GM08714 (cell line): ENCODE results near the gene TMEM129.
A peak's percentile ranks its signal among the peaks of the same experiment; 100 is the strongest.

Experiments used
- H3K4me3 ChIP-seq: fragments of 200-500 bp; sonication (Bioruptor generic); 2 replicates; pipeline ENCODE4 v1.5.1; 2014; ENCODE audit warnings: mild to moderate bottlenecking, low read length, inconsistent platforms
- ZNF274 ChIP-seq: IDR thresholded peaks from 2 replicates; pipeline ENCODE4 v1.6.1; 2012; ENCODE audit warnings: mild to moderate bottlenecking, low read depth, low read length

The TMEM129 gene

DNA sequence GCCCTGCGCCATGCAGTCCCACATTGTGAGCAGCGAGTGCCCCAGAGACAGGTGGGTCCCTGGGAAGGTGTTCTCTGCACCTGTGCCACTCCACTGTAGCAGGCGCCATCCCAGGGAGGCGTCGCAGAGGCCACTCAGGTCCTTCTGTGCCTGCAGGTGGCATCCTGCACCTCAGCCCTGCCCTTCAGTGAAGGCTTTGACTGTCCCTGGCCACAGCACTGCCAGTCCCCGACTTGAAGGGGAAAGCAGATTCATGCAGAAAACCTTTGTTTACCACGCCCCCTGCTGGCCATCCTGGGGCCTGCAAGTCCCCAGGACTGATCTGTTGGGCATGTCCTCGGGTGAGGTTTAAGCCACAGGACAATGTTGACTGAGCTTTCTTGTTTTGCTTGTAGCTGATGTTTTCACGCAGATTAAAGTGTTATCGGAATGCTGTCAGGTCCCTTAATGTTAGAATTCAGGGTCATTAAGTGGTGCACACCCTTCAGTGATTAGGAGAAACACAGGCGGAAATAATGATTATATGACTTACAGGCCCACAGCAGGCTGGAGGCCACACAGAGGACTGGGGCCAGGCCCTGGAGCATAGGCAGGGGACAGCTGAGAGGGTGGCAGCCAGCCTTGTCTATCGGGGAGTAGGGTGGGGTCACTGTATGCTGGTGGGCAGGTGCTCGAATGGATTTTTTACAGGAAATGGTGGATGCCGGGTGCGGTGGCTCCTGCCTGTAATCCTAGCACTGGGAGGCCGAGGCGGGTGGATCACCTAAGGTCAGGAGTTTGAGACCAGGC lies 5.2 kb upstream of the TMEM129 start:
- H3K4me3 ChIP-seq = no peak overlapping the region

DNA sequence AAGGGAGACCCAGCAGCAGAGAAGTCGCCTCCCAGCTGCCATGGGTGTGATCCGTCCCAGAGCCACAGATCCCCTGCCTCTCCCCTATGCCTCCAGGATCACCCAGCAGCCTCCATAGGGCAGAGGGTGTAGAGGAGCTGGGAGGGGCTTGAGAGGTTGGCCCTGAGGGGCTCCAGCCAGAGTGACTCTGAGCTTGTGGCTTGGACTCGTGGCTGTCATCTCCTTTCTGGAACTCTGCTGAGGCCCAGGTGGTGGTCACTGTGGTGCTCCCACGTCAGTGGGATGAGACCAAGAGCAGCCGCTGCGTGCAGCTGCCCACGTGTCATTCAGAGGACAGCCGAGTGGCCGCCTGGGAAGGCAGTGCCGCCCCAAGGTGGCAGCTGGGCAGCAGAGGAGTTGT lies 4.4 kb upstream of the TMEM129 start:
- H3K4me3 ChIP-seq = no peak overlapping the region
- TF ChIP-seq ZNF274 = no peak

More for the DNA sequence above, 5.2 kb upstream of the TMEM129 start:
- TF ChIP-seq ZNF274 = no peak

DNA sequence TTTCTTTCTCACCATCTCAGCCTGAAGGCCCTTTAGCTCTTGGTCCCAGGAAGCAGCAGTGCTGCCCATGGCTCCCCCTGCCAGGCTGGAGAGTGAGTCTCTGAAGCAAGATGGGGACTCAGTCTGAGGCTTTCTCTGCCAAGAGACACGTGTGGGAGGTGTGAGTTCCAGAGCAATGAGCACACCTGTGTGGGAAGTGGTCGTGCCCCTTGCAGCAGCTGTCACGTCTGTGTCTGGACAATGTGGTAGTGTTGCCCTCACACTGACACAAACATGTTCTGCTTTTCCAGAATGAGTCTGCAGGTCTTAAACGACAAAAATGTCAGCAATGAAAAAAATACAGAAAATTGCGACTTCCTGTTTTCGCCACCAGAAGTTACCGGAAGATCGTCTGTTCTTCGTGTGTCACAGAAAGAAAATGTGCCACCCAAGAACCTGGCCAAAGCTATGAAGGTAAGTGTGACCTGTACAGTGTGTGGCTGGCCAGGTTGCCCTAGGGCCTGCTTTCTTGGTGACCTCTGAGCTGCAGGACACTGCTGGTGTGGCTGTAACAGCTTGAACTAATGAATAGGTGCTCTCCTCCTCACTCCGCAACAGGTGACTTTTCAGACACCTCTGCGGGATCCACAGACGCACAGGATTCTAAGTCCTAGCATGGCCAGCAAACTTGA lies 2.1 kb upstream of the TMEM129 start:
- TF ChIP-seq ZNF274 = no peak
- peak overlapping the region; percentile 83; the same call in 1 of the 2 replicates for H3K4me3 ChIP-seq

DNA sequence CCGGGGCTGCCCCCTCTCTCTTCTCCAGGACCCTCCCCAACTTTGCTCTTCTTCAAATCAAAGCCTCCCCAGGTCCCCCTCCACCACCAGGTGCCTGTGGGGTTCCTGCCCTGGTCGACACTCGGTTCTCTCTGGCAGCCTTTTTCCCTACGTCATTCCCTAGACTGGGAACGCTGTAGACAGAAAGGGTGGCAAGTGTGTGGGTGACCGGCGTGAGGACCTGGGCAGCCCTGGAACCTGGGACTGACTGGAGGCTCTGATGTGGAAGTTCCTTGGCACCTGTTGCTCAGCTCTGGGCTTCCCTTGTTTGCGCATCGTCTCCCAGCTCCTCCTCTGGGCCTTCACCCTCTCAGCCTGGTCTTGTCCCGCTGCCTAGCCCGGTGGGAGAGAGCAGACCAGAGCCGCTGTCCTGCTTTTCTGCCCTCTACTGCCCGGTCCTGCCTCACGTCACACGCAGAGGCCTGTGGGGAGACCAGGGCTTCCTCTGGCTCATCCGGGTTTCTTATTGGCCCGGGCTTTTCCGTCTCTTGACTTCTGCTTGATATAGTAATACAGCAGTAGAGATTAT lies 1.5 kb upstream of the TMEM129 start:
- TF ChIP-seq ZNF274 = no peak
- peak overlapping the region; percentile 83 for H3K4me3 ChIP-seq

DNA sequence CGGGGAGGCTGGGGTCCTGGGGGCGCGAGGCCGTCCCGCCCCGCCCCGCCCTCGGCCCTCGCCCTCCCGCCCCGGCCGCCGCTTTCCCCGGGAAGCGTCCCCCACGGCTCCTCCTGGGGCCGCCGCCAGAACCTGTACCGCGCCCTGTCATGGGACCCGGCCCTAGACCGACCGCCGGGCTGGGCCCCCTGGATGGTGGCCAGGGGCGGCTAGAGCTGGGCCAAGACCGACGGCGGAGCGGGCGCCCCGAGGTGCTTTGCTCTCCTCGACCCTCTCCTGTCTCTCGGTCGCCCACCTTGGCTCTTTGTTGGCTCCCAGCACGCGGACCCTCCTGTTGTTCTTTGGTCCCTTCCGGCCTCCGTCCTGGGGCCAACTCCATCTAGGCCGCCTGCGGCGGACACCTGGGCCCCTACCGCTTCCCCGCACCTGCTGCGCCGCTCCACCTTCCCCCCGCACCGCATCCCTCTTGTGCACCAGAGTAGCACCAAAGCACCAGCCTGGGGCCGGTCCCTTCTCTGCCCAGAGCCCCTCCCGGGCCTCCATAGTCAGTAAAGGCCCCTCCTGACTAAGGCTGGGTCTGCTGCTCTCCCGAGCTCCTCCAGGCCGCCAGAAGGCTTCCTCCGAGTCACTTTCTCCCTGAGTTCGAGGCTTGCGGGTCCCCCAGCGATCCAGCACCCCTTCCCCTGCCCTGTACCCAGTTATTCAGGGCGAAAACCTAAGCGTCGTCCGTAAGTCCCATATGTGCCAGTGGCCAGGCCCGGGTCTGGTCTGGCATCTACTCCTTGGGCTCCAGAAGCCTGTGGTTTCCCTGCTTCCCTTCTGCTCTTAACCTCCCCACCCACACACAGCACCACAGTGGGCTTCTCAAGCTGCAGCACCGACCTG lies 785 bp upstream of the TMEM129 start:
- no peak for TF ChIP-seq ZNF274
- H3K4me3 ChIP-seq = peak overlapping the region; percentile 83

DNA sequence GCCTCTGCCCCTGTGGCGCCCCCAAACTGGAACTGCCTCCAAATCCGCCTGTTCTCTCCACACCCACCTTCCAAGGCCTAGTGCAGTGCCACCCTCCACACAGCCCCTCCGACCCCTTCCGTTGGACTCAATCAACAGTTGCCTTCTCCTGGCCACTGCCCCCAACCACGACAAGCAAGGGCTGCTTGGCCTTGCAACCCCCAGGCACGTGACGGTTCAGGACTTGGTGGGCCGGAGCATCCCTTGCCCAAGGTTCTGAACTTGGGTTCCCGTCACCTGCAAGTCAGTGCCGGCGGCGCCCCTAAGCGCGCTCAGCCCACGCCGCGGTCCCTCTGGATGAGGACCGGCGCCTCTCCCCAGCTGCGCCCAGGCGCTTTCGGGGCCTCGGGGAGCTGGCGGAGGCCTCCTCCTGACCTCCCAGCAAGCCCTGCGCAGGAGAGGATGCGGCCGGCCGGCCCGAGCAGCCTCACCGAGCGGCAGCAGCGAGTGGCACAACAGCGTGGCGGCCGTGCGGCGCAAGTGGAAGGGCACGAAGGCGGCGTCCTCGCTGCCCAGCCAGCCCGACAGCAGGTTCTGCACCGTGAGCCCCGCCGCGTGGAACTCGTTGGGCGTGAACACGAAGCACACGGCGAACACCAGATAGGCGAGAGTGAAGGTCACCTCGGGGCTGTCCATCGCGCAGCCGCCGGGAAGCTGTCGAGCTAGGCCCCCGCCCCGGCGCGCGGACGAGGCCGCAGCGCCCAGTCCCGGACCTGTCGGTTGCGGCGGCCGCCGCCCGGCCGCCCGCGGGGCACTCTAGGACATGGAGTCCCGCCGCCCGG lies 750 bp downstream of the TMEM129 start:
- H3K4me3 ChIP-seq = peak overlapping the region; percentile 77
- no peak for TF ChIP-seq ZNF274

DNA sequence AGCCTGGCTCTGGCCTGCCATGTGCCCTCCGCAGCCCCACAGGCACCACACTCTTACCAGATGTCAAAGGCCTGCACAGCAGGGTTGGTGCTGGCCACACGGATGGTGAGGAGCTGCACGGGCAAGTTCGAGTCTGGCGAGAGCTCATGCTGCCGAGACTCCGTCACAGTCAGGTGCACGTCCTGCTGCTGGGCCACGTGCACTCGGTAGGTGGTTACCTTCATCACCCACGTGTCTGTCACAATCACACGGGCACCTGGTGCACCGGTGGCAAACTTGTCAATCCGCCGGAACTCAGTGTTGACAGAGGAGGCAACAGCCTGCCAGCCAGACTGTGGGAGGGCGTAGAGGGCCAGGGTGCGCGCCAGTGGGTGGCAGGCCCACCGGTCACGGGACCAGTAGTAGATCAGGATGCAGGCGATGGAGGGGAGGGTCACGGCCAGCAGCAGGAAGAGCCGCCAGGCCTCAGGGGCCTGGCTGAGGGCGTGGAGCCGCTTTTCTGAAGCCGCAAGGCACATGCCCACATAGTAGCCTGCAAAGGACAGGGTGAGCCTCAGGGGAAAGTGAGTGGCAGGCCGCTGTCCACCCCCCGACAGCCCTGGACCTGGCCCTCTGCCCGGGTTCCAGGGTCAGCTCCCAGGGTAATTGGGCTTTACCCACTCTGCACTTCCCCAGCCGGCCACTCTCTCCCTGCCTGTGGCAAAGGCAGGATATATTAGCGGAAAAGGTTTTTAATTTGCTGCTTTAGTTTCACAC lies 2.9 kb downstream of the TMEM129 start:
- TF ChIP-seq ZNF274 = no peak
- no peak overlapping the region for H3K4me3 ChIP-seq

DNA sequence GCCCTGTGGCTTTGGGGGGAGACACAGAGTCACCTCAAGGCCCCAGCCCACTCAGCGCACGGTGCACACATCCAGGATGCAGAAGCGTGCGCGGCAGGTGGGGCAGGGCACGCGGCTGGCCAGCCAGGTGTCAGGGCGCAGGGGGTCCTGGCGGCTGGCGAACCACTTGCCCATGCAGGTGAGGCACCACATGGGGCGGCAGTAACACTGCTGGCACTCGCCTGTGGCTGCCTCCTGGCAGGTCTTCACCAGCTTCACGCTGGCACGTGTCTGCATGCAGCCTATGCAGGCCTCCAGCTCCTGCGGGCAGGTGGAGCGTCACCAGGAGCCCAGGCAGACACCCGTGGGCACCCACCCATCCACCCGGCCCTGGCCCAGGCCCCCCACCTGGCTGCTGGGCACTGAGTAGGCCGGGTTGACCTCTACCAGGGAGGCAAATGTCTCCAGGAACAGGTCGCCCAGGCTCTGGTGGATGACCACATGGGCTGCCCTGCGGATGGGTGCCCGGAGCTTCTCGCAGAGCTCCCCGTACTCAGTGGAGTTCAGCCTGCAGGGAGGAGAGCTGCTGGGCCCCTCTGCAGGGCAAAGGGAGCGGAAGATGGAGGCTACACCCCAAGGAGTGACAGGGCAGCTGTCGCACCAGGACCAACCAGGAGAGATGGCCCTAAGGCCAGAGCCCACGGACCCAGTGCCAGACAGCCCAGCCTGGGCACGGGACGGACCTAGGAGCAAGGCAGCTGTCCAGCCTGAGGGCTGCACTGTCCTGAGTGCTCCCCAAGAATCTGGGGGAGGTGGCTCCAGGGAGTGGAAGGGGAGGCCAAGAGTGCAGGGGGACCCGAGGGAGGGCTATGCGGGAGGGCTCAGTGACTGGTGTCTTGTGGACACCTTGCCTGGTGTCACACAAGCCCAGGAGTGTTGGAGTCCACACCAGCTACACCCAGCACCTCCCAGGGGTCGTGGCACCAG lies 3.7 kb downstream of the TMEM129 start:
- no peak overlapping the region for H3K4me3 ChIP-seq
- TF ChIP-seq ZNF274 = no peak

DNA sequence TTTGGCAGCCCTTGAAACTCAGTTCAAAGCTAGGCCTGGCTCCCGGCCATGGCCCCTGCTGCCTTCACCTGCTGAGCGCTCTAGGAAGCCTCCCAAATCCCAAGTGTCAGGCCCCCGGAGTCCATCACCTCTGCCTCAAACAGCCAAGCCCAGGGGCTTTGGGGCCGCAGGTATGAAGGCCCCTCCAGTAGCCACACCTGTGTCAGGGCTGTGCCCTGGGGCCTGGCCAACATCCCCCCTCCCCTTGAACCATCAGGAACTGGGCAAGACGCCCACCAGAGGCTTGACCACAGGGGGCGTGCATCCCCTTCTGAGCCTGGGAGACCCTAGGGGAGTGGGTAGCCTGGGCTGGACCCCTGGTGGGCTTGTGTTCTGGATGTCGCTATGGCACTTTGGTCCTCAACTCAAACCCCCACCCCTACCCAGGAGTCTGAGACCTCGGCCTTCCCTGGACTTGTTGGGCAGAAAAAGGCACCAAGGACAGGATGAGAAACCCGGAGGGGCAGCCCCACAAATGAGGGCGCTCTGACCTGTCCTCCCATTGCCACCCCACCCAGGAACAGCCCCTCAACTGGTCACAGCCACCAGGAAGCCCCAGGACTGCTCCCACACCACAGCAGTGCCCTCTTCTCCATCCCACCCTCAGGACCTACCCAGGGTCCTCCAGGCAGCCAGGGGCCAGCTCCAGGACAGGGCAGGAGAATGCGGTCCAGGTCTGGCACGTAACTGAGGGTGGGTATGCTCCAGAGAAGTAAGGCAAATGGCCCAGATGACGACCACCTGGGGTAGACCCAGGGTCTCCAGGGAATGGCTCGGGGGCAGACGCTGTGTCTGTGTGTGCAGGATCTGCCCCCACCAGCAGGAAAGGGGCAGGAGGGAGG lies 4.8 kb downstream of the TMEM129 start:
- no peak for TF ChIP-seq ZNF274
- no peak overlapping the region for H3K4me3 ChIP-seq

DNA sequence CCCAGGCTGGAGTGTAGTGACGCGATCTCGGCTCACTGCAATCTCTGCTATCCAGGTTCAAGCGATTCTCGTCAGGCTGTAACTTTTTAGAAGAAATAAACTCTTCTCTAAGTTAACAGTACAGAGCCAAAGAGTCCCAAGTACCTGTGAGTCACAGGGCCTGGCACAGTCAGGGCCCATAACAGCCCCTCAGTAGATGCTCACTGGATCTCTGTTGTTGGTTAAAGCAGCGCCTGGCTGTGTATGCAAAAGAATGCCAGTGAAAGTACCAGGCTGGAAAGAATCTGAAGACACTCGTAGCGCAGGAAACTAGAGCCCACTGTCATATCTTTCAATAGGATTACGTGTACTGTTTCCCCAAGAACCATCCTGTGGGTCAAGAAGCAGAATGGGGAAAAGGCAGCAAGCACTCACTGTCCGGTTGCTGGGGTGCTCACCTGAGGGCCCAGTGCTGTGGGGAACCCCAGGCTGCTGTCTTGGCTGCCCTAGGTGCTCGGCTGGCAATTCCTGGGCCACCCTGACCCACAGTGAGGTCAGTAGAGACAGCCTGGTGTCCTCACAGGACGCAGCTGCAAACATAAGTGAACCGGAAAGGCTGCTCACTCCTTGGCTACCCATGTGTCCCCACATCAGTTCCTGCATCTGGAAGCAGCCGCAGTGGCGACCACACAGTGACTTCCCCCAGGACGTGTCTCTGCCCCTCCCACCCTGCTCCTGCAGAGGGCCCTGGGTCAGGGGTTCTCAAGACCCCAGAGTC lies 5.9 kb downstream of the TMEM129 start:
- no peak for TF ChIP-seq ZNF274
- peak overlapping the region; percentile 78; the same call in 1 of the 2 replicates for H3K4me3 ChIP-seq
